SK-N-MC (cell line): ENCODE measurements around the gene STARD13.

Experiments used
- EZH2 ChIP-seq: fragments of 200-600 bp; sonication (generic); IDR thresholded peaks from one replicate; pipeline ENCODE4 v1.6.1; 2017; ENCODE audit warnings: antibody characterized with exemption
- FOXP2 ChIP-seq: optimal IDR thresholded peaks from 2 replicates; pipeline ENCODE3; 2011; ENCODE audit warnings: mild to moderate bottlenecking, moderate library complexity; ENCODE audit not compliant: insufficient read depth; ENCODE audit errors: extremely low read length, control extremely low read depth
- POLR2AphosphoS5 ChIP-seq: IDR thresholded peaks from 2 replicates; pipeline ENCODE4 v1.6.1; 2012; ENCODE audit warnings: mild to moderate bottlenecking, low read depth, low read length, borderline replicate concordance

GRCh38 chr13:33235078-33235477 is 50.5 kb downstream of the STARD13 start:
- TF ChIP-seq POLR2AphosphoS5 (no peak), EZH2 (no peak), FOXP2 (no peak)
